Thymus (tissue), 11 donors: ENCODE measurements around the gene C2orf78. TPM values are rescaled to one million over a fixed set of nuclear protein-coding genes. Genes with fewer than 3 reads are reported as not detected.

Experiments used
- DNase-seq, 9 donors: peaks; one replicate each; pipeline ENCODE4 v3.0.0-alpha.2; 2013; ENCODE audit warnings: low spot score in 9 of 9, low read depth in 6 of 9, missing footprints in 1 of 9
- H3K27ac ChIP-seq, 2 donors: one replicate each; pipeline ENCODE4 v1.5.1; 2013; ENCODE audit warnings: control low read depth in 1 of 2, low read depth in 1 of 2, low read length in 1 of 2, mild to moderate bottlenecking in 1 of 2, moderate library complexity in 1 of 2
- H3K27me3 ChIP-seq, 2 donors: one replicate each; pipeline ENCODE4 v1.5.1; 2013; ENCODE audit warnings: low read length in 1 of 2; ENCODE audit not compliant: control insufficient read depth in 2 of 2, insufficient read depth in 1 of 2
- H3K36me3 ChIP-seq, 2 donors: one replicate each; pipeline ENCODE4 v1.5.1; 2013; ENCODE audit warnings: low read length in 1 of 2, mild to moderate bottlenecking in 1 of 2, moderate library complexity in 1 of 2; ENCODE audit not compliant: control insufficient read depth in 2 of 2, insufficient read depth in 2 of 2
- H3K4me1 ChIP-seq, 2 donors: one replicate each; pipeline ENCODE4 v1.5.1; 2013; ENCODE audit warnings: low read length in 2 of 2; ENCODE audit not compliant: control insufficient read depth in 2 of 2, insufficient read depth in 2 of 2
- H3K4me3 ChIP-seq, 2 donors: one replicate each; pipeline ENCODE4 v1.5.1; 2013; ENCODE audit warnings: low read length in 2 of 2, control low read depth in 1 of 2, mild to moderate bottlenecking in 1 of 2
- H3K9me3 ChIP-seq, 2 donors: one replicate each; pipeline ENCODE4 v1.5.1; 2013; ENCODE audit warnings: low read length in 1 of 2, mild to moderate bottlenecking in 1 of 2; ENCODE audit not compliant: control insufficient read depth in 2 of 2, insufficient read depth in 1 of 2
- WGBS: extraction: QIAGEN DNeasy Blood & Tissue Kit; methylation state at CpG from one replicate; pipeline ENCODE4 v1.1.7; 2013; 5-methylcytosine and 5-hydroxymethylcytosine counted together
- polyA plus RNA-seq: library from polyadenylated mRNA; stranded (reverse); fragments of 200-250 nt; gene quantifications from one replicate; pipeline ENCODE4 v1.2.3, GENCODE V29; 2013
- total RNA-seq: library from RNA; stranded (reverse); fragments of 120-200 nt; gene quantifications from one replicate; pipeline ENCODE4 v1.2.4, GENCODE V29; 2013
- donor health status: healthy.

Gene C2orf78
- total and polyA plus RNA-seq, 2 donors = 0.02 TPM; not detected in 1

DNA sequence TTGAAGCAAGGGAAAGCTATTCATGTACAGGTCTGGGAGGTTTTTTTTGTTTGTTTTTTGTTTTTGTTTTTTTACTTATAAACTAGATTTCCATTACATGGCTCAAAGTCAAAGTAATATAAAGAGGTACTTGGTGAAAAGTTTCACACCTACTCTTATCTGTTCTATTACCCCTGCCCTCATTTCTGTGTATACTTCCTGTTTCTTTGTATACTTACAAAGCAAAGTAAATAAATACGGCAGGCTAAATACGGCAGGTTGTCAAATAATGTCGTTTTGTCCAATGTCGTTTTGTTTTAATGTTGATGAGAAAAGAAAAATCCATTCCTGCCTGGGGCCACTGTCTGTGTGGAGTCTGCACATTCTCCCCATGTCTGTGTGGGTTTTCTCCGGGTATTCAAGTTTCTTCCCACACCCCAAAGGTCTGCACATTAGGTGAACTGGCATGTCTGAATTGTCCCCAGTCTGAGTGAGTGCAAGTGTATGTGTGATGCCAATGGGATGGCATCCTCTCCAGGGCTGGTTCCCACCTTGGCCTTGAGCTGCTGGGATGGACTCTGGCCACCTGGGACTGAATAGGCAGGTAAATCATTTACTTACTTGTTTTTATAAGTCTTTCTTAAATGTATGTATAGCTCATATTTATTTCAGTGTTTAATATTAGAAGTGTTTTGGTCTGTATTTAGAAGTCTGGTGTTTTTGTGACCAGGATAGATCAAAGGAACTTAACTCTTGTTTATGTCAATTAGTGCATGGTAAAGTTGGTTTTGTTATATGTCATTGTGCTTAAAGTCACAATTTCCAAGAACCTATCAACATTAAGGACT lies 58.1 kb downstream of the C2orf78 start:
- H3K36me3 ChIP-seq = peaks cover 19 to 37% of the 10 kb centered on the region in 2 donors
- no peak overlapping the region for H3K4me3 ChIP-seq
- WGBS = 88% methylated on average over 5 of the region's 5 CpGs
- H3K27me3 ChIP-seq = no peaks in the 10 kb centered on the region
- H3K9me3 ChIP-seq = no peaks in the 10 kb centered on the region
- no peaks in the 10 kb centered on the region for H3K4me1 ChIP-seq
- no peak for DNase-seq
- H3K27ac ChIP-seq = no peak overlapping the region

DNA sequence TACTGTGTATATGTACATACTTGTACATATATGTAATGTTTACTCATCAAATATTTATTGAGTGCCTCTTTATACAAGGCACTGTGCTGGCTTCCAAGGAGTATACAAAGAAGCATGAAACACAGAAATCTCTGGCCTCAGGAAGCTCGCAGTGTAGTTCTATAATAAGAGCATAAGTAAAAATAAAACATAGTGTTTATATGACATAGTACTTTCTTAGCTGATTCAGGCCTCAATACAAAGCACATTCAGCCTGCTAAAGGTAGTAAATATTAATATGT lies 58.7 kb downstream of the C2orf78 start:
- H3K27ac ChIP-seq = no peak overlapping the region
- H3K27me3 ChIP-seq = no peaks in the 10 kb centered on the region
- DNase-seq = no peak
- H3K4me1 ChIP-seq = no peaks in the 10 kb centered on the region
- no peak overlapping the region for H3K4me3 ChIP-seq
- WGBS = 92% methylated on average over 1 of the region's 1 CpG
- H3K36me3 ChIP-seq = peaks cover 24 to 42% of the 10 kb centered on the region in 2 donors
- no peaks in the 10 kb centered on the region for H3K9me3 ChIP-seq

DNA sequence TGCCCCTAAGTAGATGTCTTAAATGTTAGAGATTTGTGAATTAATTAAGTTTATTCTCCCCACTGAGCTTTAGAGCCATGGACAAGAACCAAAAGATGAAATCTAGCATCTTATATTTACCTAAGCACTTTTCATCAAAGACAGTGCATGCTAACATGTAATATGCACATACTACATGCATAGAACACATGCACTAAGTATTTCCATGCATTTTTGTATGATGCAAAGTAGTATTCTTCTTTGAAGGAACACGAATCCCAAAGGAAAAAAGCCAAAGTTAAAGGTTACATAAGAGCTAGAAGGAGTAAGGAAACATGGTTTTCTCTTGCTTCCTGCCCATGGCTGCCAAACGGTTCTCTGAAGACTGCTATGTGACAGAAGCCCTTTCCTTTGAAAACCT lies 60.1 kb downstream of the C2orf78 start:
- no peak overlapping the region for H3K4me3 ChIP-seq
- WGBS = 67% methylated on average over 2 of the region's 2 CpGs

DNA sequence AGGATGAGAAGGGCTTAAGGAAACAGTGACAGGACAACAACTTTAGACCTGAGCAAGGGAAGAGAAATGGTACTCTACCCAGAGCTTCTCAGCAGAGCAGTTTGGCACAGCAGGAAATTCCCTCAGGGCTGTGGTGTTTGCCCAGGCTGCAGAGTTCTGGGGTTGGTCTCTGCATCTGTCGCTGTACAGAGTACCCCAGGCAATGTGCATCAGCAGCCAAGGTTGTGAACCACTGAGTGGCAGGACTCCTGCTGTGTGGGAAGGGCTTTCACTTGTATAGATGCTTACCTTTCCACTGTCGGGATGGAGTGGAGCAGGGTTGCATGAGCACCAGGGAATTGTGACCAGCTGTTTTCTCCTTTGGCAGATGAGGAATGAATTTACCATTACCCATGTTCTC lies 66.0 kb downstream of the C2orf78 start:
- Histone ChIP-seq H3K27ac (no peak overlapping the region), H3K4me1 (no peaks in the 10 kb centered on the region), H3K27me3 (no peaks in the 10 kb centered on the region), H3K36me3 (peaks cover 78 to 85% of the 10 kb centered on the region in 2 donors), H3K9me3 (no peaks in the 10 kb centered on the region), H3K4me3 (no peak overlapping the region)
- no peak for DNase-seq
- 96% methylated on average over 2 of the region's 2 CpGs for WGBS

More for the DNA sequence above, 60.1 kb downstream of the C2orf78 start:
- no peaks in the 10 kb centered on the region for H3K4me1 ChIP-seq
- H3K36me3 ChIP-seq = peaks cover 34 to 50% of the 10 kb centered on the region in 2 donors
- no peaks in the 10 kb centered on the region for H3K27me3 ChIP-seq
- DNase-seq = no peak
- no peak overlapping the region for H3K27ac ChIP-seq
- no peaks in the 10 kb centered on the region for H3K9me3 ChIP-seq

DNA sequence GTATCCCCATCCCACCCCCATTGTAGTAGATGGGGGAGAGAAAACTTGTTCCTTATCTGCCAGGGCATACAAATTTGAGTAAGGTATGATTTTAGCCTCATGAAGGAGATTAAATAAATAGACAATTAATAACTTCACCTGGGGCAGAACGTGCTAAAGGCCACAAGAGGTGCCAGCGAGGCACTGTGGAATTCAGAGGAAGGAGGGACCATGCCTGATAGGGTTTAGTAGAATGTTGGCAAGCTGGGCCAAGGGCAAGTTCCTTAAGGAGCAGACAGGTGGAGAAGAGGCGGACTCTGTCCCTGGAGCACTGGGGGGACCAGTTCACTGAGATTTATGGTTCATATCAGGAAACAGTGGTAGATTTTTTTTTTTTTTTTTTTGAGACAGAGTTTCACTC lies 67.3 kb downstream of the C2orf78 start:
- Histone ChIP-seq H3K9me3 (no peaks in the 10 kb centered on the region), H3K4me1 (no peaks in the 10 kb centered on the region), H3K36me3 (peaks cover 77 to 85% of the 10 kb centered on the region in 2 donors), H3K4me3 (no peak overlapping the region), H3K27ac (no peak overlapping the region), H3K27me3 (no peaks in the 10 kb centered on the region)
- WGBS = 96% methylated on average over 3 of the region's 3 CpGs
- no peak for DNase-seq

DNA sequence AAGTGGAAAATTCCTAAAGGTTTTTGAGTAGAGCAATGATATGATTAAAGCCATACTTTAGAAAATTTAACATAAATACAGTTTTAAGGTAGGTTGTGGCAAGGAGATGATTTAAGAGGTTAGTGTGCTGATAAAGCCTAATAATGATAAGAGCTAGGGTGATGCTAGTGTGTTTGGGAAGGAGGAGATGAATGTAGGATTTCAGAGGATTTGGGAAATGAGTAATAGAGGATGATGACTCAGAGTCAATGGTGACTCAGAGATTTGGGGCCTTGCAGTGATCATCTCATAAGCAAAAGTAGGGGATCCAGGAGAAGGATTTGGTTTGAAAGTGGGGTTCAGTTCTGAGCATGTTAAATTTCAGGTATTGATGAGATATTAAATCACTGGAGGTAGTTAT lies 68.0 kb downstream of the C2orf78 start:
- no peaks in the 10 kb centered on the region for H3K9me3 ChIP-seq
- peaks cover 75 to 85% of the 10 kb centered on the region in 2 donors for H3K36me3 ChIP-seq
- no peaks in the 10 kb centered on the region for H3K4me1 ChIP-seq
- H3K27me3 ChIP-seq = no peaks in the 10 kb centered on the region
- H3K4me3 ChIP-seq = no peak overlapping the region
- DNase-seq = no peak
- H3K27ac ChIP-seq = no peak overlapping the region

DNA sequence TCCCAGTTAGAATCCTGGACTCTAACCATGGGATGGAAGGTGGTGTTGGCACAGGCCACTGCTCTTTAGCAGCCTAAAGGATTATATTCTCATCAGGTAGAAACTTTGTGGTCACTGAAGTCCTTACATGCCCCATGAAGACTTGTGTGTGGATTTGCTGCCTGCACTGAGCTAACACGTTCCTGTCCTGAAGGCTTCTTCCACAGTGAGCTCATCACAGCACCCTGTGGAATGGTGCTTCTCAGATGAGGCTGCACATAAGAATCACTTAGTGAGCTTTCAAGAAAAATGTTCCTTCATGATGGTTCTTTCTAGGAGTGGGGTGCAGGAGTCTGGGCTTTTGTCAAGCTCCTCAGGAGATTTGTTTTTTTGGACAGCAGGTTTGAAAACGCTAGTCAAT lies 71.5 kb downstream of the C2orf78 start:
- H3K4me3 ChIP-seq = no peak overlapping the region
- no peaks in the 10 kb centered on the region for H3K27me3 ChIP-seq
- WGBS = 97% methylated on average over 2 of the region's 2 CpGs
- DNase-seq = no peak
- no peaks in the 10 kb centered on the region for H3K4me1 ChIP-seq
- no peaks in the 10 kb centered on the region for H3K9me3 ChIP-seq
- H3K27ac ChIP-seq = no peak overlapping the region
- H3K36me3 ChIP-seq = peaks cover 59 to 79% of the 10 kb centered on the region in 2 donors

DNA sequence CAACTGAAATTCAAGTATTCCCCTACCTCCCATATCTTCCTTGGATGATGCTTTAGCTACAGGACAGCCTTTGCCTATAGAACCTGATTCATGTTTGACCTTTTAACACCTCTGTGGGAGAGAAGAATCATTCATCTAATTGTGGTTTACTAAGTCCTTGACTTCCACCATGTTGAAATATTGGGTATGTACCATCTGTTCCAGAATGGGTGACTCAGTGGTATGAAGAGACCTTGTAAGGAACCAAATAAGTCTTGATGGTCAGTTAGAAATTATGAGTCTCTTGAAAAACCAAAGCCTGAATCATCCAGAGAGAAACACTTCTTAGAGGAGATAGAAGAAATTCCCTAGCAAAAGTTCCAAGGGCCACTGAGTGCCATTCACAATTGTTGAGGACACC lies 72.2 kb downstream of the C2orf78 start:
- no peak for DNase-seq
- Histone ChIP-seq H3K27me3 (no peaks in the 10 kb centered on the region), H3K4me1 (no peaks in the 10 kb centered on the region), H3K9me3 (no peaks in the 10 kb centered on the region), H3K4me3 (no peak overlapping the region), H3K27ac (no peak overlapping the region), H3K36me3 (peaks cover 63 to 79% of the 10 kb centered on the region in 2 donors)

DNA sequence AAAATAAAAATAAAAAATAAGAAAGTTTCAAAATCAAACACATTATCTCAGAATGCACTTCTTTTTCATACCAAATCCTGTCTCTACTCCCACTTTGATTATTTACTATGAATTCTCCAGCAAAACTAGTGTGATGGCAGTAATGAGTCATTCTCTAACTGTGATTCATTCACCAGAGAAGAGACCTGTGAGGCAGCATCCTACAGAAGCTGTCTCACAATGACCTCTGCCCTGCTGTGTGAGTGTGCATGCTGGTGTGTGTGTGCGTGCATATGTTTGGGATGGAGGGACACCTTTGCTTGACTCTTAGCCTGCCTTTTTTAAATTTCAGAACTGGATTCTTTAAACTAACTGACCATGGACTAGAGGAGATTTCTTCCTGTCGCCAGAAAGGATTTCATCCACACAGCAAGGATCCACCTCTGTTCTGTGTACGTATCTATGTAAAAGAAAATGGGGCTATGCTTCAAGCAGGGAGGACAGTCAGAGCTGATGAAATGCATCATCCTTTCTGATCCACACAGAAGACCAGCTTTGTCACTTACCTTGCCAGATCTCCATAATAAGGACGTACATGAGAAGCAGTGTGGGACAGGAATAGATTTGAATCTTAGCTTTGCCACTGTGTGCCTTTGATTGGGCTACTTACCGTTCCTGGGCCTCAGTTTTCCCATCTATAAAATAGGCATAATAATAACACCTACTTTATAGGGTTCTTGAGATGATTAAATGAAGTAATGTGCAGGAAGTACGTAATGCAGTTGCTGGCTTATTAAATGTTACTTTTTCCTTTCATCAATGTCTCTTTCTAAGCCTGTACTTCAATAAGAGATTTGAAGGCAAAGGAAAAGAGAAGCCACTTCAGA lies 76.0 kb downstream of the C2orf78 start:
- no peak overlapping the region for H3K27ac ChIP-seq
- 97% methylated on average over 6 of the region's 6 CpGs for WGBS
- H3K36me3 ChIP-seq = peaks cover 44 to 76% of the 10 kb centered on the region in 2 donors
- H3K27me3 ChIP-seq = no peaks in the 10 kb centered on the region
- no peaks in the 10 kb centered on the region for H3K4me1 ChIP-seq
- no peaks in the 10 kb centered on the region for H3K9me3 ChIP-seq
- no peak overlapping the region for H3K4me3 ChIP-seq
- DNase-seq = no peak
